HT1080 (cell line): ENCODE results near the gene LILRB3. TPM values are rescaled to one million over a fixed set of nuclear protein-coding genes. Genes with fewer than 3 reads are reported as not detected.
"Not testable (repeated sequence)": the region's sequence is repeated elsewhere in the genome, so short reads cannot be mapped to it uniquely, and the experiment has no call there.

Source experiments
- DNase-seq: peaks from one replicate; pipeline ENCODE4 v3.0.0-alpha.2; 2015; ENCODE audit warnings: low read depth
- polyA plus RNA-seq, 2 experiments: library from polyadenylated mRNA; depleted of rRNA; stranded (reverse); fragments of >200 nt; gene quantifications; 2 replicates each; pipeline ENCODE4 v1.2.3, GENCODE V29; 2015
- total RNA-seq: library from RNA; depleted of rRNA; stranded (reverse); fragments of >200 nt; shearing (Covaris generic); gene quantifications from 2 replicates; pipeline ENCODE4 v1.2.3, GENCODE V29; 2014; rRNA removed

LILRB3 gene
- total RNA-seq, result not detected in 2 replicates
- polyA plus RNA-seq (2015; cell fraction: cytosol; rRNA removed), result not detected in 2 replicates
- polyA plus RNA-seq (2015; cell fraction: nucleus; rRNA removed), result not detected in 2 replicates

- DNase-seq, result not testable (repeated sequence)
These were observed at the start of gene LILRB3 for GRCh38 chr19:54222474-54223276. Gene LILRB3, minus strand, starts transcription at chr19:54223007. Its CDS starts 31 bp downstream, at chr19:54222976.

- not testable (repeated sequence) for DNase-seq
These were observed 49.4 kb upstream of the LILRB3 start for GRCh38 chr19:54272181-54272580.

GRCh38 chr19:54271587-54271986 lies 48.8 kb upstream of the LILRB3 start:
- not testable (repeated sequence) for DNase-seq

- no peak for DNase-seq
These were observed 48.3 kb upstream of the LILRB3 start for GRCh38 chr19:54271106-54271505.

- no peak for DNase-seq
These were observed 46.1 kb upstream of the LILRB3 start for GRCh38 chr19:54268936-54269335.

GRCh38 chr19:54266133-54266532 lies 43.3 kb upstream of the LILRB3 start:
- DNase-seq, result peak; percentile 53

- no peak for DNase-seq
These were observed 39.7 kb upstream of the LILRB3 start for GRCh38 chr19:54262470-54262869.

GRCh38 chr19:54262066-54262465 lies 39.3 kb upstream of the LILRB3 start:
- no peak for DNase-seq

GRCh38 chr19:54257116-54257480 lies 34.3 kb upstream of the LILRB3 start, which contains the start of gene LILRB5:
Gene LILRB5, minus strand, starts transcription at chr19:54257273. Its CDS starts 80 bp downstream, at chr19:54257193.
- no peak for DNase-seq

- no peak for DNase-seq
These were observed 33.7 kb upstream of the LILRB3 start for GRCh38 chr19:54256250-54257115.

- no peak for DNase-seq
These were observed 32.4 kb upstream of the LILRB3 start for GRCh38 chr19:54255105-54255775.

- no peak for DNase-seq
These were observed 31.5 kb upstream of the LILRB3 start for GRCh38 chr19:54254195-54254906.

GRCh38 chr19:54253331-54254194 lies 30.8 kb upstream of the LILRB3 start:
- DNase-seq, result no peak

GRCh38 chr19:54252845-54253244 lies 30.0 kb upstream of the LILRB3 start:
- DNase-seq, result no peak

GRCh38 chr19:54252243-54252642 lies 29.4 kb upstream of the LILRB3 start:
- DNase-seq, result no peak

- DNase-seq, result peak; percentile 64
These were observed 25.3 kb upstream of the LILRB3 start for GRCh38 chr19:54248016-54248601.

- DNase-seq, result no peak
These were observed 24.5 kb upstream of the LILRB3 start for GRCh38 chr19:54247106-54247930.

- DNase-seq, result no peak
These were observed 23.1 kb upstream of the LILRB3 start for GRCh38 chr19:54245936-54246335.
